GM21529 (cell line): ENCODE measurements around the gene LHB.
A peak's percentile ranks its signal among the peaks of the same experiment; 100 is the strongest.

Experiments used
- ATAC-seq: cut with Tn5 transposase; IDR thresholded peaks from one replicate; pipeline ENCODE4 v1.9.1; 2021; ENCODE audit not compliant: unreplicated experiment

Gene LHB

DNA sequence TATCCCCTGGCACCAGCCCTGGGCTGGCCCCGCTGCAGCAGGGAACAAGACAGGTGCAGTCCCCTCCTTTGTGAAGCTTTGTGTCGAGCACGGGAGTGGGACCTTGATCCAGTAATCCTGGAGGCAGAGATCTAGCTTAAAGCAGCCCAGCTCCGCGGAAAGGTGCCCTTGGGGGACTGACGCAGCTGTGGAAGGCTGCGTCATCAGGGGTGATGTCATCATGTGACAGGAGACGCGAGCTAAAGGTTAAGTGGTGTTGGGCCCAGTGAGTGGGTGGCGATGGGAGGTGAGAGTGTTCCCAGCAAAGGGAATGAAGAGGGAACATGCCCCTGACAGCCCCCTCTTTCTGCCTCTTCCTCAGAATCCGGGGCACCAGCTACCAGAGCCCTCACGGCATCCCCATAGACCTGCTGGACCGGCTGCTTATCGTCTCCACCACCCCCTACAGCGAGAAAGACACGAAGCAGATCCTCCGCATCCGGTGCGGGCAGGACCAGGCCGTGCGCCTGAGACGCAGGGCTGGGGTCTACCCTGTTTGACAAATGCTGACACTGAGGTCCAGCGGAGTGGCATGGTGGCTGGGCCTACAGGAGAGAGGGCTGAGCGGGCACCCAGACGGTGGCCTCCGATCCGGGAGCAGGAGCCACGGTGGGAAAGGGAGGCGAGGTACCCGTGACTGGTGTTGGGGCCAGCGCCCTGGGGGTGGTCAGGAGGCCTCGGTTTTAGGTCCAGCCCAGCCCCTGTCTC, 2.6 kb downstream of the LHB start:
- no peak for ATAC-seq

DNA sequence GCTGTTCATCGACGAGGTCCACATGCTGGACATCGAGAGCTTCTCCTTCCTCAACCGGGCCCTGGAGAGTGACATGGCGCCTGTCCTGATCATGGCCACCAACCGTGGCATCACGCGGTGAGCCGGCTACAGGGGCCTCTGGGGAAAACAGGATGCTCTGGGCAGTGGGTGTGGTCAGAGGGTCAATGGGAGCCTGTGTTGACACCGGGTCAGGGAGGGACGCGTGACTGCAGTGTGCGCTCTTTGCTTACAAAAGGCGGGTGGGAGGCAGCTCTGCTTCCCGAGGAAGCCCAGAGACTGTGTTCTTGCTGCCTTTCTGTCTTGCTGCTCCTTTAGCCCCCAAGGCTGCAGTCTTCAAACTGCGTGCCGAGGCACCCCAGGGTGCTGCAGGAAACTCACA, 5.7 kb downstream of the LHB start:
- ATAC-seq, result no peak

DNA sequence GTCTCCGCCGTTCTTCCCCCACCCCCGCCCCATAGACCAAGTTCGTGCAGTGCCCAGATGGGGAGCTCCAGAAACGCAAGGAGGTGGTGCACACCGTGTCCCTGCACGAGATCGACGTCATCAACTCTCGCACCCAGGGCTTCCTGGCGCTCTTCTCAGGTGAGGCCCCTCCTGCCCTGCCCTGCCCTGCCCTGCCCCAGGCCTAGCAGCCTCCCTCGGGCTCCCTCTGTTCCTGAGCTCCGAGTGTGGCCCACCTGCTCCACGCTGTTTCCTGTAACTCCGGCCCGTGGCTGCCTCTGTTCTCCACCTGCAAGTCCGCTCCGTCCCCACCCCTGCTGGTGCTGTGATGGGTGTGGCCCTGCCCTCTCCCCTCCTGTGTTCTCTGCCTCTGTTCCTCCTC, 6.4 kb downstream of the LHB start:
- ATAC-seq, result no peak

DNA sequence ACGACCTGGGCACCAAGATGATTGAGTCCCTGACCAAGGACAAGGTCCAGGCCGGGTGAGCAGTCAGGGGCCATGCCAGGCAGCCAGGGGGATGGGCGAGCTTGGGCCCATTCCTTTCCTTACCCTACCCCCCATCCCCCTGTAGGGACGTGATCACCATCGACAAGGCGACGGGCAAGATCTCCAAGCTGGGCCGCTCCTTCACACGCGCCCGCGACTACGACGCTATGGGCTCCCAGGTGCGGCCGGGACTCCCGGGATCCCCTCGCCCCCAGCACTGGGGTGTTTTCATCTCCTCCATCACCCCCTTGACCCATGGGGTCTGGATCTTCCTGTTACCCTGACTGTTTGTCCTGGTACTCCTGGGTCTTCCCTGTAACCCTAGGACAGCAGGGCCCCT, 7.1 kb downstream of the LHB start:
- ATAC-seq, result no peak

DNA sequence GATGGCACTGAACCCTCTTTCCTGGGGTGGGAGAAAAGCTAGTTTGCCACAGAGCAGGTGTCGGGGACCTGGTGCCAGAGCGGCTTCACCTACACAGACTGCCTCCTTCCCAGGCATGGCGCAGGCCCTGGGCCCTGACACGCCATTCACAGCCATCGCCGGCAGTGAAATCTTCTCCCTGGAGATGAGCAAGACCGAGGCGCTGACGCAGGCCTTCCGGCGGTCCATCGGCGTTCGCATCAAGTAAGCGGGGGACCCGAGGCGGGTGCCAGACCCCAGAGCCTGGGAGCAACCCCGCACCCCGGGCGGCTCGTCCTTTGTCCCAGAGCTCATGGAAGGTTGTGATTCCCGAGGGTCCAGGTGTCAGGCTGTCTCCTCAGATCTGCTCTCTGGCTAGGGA, 10.0 kb downstream of the LHB start:
- ATAC-seq, result no peak

DNA sequence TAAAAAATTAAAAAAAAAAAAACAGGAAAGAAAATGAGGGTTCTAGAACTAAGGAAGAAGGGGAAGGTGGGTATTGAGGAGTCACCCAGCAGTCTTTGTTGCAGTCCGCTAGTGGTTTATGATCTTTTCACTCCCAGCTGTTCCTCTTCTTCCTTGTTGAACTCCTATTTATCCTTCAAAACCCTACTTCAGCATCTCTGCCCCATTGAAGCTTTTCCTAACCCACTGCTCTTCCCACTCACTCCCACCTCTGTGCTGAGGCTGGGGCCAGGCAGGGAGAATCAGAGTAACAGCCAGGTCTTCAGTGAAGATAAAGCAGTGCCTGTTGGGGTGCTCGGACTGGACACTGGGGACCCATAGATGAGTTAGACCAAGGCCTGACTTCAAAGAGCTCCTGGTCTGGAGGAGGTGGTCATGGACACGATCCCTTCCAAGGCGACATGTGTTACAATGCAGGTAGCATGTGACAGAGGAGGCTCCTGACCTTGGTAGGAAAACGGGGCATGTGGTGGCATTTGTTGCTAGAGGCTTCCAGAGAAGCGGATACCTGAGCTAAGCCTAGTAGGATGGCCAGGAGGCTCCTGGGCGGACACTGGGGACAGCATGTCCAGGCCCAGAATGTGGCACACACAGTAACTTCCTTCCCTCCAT, 11.8 kb downstream of the LHB start:
- ATAC-seq, result no peak

DNA sequence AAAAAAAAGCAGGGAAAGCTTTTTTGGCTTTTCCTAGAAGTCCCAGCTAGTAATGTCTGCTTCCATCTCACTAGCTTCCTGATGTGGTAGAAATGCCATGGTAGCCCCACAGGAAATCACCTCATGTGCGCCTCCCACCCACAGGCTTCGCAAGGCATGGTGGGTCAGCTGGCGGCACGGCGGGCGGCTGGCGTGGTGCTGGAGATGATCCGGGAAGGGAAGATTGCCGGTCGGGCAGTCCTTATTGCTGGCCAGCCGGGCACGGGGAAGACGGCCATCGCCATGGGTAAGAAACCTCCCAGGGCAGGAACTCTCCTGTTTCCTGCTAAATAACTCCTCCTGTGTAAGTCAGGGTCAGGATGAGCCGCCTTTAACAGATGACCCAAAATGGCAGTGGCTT, 12.8 kb downstream of the LHB start:
- ATAC-seq, result no peak

DNA sequence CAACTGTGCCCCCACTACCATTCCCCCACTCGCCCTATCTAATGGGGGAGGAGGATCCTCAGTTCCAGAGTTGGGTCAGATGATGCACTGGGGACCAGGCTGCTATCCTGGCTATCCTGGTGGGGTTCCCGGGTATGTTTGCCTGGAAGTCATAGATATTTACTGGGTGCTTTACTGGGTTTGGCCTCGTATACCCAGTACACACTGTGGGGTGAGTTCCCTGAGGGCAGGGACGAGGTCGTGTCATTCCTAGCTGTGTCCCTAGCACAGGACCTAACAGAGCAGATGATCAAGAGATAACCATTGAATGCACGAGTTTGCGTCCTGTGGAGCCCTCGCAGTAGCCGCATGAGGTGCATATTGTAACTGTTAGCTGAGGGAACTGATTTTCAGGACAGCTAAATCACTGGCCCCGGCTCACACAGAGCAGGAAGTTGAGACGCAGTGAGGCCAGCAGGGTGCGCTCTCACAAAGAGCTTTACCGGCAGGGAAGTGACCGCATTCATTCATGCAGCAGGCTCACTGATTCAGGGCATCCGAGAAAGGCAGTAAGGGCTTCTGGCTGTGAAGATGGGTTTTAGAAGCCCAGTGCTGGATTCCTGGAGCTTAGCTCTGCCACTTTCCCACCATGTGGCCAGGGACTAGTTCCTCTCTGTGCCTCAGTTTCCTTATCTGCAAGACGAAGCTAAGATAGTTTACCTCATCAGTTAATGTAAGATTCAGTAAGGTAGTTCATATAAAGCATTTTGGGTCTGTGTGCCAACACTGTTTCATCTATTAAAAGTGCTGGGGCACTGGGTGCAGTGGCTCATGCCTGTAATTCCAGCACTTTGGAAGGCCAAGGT, 17.2 kb downstream of the LHB start:
- no peak for ATAC-seq

DNA sequence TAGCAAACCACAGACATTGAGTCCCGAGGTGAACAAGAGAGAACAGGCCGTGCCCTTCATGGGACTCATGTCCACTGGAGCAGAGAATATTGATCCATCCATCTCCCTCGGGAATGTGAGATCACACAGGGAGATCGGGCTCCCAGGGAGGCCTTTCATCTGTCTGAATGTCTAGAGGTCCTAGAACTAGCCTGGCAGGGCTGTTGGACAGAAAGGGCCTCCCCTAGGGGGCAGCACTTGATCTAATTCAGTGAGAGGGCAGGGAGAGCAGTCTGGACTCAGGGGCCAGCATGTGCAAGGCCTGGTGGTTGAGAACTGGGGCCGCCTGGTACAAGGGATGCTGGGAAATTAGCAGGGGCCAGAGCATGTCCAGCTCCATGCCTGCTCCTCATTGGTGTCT, 18.9 kb downstream of the LHB start:
- no peak for ATAC-seq

DNA sequence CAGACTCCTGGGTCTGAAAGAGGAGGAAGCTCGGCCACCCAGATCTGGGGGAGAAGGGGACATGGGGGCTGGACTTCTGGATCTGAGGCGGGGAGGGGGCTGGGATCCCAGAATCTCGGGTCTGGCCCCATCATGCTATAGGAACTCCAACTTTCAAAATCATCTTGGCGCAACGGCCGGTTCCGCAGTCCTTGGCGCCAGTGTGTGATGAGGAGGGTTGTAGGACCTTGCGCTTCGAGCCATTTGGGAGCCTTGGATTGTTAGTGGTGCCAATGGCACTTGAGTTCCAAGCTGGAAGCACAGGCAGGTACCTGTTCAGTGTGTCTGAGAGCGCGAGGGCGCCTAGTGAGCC, 22.9 kb downstream of the LHB start:
- ATAC-seq, result no peak

DNA sequence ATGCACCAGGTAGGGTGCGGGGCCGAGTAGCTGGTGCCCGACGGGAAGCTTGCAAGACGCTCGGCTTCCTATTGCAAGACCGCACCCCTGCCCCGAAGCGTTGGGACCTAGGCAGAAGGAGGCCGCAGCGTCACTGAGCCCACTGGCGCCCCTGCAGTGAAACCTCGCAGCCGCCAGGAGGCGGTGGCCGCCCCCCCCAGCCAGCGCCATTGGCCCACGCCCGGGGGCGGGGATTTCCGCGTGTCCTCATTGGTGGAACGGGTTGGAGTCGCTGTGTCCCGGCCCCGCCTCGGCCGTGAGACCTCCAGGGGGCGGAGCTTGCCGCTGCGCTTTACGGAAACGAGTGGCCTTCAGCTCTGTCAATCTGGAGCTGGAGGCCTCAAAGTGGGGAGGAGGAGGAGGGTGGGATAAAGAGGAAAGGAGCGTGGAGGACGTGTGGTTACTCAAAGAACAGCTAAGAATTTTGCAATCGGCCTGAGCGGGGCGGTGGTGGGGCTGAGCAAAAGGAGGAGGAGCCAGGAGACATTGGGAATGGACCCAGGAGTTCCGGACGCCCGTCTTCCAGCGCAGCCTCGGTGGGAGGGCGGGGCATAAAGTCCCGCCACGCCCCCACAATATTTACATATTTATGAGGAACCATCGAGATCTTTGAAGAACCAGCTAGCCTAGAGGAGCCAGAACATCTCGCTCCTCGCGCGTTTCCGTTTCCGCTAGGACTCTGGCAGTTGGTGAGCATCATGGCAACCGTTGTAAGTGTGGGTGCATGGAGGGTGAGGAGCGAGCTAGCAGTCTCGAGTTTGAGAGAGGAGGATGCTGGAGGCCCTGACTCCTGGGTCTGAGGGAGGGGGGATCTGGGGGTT, 23.5 kb downstream of the LHB start, which contains the start of the genes GYS1 and RUVBL2:
GYS1 (minus strand) TSS at position 135 of the 860 bp plus-strand sequence. CDS start 197 bp downstream, outside the sequence.
RUVBL2 (plus strand) TSS at position 713 of the 860 bp plus-strand sequence; CDS start at position 738, 25 bp downstream.
- peak; percentile 86 for ATAC-seq

DNA sequence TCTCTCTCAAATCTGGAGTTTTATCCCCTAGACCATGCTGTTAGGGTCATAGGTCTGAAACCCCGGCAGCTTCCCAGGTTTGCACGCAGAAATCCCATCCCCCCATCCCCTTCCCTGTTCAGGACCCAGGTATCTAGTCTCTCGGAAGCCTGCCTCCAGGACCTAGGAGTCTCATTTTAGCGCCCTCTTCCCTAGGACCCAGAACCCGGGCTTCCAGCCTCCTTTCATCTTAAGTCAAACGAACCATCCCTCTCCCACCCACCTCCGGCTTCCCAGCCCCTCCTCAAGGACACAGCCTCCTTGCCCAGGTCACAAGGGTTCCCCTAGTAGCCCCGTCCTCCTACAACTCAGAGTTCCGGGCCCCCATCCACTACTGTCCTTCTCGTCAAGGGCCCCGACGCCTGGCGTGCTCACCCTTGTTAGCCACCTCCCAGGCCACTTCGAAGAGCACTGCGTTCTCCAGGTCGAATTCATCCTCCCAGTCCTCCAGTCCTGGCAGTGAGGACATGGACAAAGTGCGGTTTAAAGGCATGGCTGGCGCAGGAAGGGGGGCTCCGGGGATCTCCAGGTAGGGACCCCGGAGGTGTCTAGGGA, 24.2 kb downstream of the LHB start:
- ATAC-seq, result peak; percentile 5

DNA sequence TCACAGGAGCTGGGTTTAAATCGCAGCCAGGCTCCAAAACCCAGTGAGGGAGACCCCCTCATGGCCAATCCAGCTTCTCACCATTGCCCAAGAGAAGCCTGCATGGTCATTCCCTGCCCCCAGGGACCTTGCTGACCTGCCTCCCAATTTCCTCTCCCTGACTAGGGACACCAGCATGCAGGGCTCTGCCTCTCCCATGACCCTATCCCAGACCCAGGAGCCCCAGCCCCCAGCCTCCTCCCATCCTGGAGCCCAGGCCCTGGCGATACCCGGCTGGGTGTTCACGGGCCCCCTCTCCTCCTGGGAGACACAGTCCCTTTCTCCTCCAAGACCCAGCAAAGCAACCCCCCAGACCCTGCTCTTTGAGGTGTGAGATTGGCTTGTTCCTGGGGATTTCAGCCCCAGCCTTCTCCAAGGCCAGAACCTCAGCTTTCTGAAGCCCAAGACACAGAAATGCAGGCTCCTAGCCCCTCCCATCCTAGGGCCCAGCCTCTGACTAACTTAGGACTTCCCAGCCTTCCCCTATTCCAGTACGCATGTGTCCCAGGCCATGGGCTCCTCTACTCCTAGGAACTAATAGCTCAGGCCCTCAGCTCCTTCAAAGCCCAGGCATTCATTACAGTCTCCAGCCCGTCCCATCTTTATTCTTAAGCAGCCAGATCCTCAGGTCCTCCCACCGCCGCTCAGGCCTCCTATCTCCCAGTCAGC, 24.9 kb downstream of the LHB start:
- ATAC-seq, result no peak

DNA sequence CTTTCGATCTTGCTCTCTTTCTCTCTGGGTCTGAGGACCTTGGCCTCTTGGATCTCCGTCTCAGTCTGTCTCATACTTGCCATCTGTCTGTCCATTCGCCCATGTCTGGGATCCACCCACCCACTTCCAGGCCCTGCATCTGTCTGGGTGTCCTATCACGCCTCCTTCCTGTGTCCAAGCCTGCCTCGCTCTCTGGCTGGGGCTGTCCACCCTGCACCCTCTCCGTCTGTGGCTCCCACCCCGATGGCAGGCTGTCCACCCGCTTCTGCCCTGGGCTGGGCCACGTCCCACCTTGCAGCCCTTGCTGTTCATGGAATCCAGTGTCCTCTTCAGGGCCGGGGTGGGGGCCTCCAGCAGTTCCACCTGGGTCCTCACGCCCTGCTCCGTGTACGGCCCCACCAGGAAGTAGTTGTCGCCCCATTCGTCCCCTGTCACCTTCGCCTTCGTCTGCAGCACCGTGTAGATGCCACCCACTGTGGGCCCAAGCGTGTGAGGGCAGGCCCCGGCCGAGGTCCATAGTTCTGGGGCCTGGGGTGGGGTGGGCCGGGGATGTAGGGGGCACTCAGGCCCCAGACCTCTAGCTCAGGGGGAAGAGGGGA, 25.8 kb downstream of the LHB start:
- no peak for ATAC-seq

DNA sequence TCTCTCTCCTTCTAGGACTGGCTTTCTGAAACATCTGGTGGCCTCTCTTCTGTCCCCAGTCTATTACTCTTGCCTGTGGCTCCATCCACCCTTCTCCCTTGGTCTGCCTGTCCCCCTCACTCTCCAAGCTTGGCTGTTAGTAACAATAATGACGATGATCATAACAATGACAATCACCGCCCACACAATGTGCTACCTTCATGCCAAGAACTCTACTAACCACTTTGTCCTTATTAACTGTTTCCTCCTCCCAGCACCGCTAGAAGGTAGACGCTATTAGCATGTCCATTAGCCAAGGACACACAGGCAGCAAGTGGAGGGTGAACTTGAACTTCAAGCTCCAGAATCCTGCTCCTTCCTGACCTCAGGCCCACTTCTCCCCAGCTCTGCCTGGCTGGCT, 26.5 kb downstream of the LHB start:
- no peak for ATAC-seq

DNA sequence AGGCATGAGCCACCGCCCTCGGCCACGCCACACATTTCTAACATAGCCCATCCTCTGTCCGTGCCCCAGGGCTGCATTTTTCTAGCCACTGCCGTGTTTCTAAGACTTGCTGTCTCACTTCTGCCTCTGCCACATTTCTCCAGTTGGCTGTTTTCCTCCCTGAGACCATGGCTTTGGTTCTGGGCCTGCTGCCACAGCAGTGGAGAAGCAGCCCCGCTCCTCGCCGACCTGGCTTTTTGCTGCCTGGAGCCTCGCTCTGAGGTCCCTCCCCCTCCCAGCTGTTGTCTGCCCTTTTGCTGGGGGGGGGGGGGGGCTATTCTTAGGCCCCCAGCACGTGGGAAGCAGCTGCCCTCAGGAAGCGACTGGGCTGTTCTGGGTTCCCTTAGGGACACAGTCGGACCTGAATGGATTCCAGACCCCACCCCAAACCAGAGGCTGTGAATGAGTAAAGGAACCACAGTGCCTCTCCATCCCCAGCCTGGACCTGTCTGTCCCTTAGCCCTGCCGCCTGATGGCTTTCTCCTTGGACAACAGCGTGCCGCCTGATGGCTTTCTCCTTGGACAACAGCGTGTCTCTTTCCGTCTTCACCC, 27.1 kb downstream of the LHB start:
- no peak for ATAC-seq

DNA sequence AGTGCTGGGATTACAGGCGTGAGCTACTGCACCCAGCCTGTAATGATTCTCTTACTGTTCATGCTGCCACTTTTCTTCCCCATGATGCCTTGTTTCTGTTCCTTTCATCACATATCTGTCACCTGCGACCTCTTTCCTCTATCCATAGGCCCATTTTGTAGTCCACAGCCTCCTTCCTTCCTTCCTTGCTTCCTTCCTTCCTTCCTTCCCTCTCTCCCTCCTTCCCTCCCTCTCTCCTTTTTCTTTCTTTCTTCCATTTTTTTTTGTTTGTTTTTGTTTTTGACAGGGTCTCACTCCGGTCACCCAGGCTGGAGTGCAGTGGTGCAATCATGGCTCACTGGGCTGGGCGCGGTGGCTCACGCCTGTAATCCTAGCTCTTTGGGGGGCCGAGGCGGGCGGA, 28.0 kb downstream of the LHB start:
- ATAC-seq, result no peak

DNA sequence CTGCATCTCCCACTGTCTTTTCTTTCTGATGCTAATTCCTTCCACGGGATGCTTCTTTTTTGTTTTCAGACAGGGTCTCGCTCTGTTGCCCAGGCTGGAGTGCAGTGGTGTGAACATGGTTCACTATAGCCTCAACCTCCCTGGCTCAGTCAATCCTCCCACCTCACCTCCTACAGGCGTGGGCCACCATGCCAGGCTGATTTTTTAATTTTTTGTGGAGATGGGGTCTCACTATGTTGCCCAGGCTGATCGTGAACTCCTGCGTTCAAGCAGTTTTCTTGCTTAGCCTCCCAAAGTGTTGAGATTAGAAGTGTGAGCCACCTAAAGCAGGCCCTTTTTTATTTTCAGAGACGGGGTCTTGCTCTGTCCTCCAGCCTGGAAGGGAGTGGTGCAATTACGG, 28.6 kb downstream of the LHB start:
- ATAC-seq, result no peak

DNA sequence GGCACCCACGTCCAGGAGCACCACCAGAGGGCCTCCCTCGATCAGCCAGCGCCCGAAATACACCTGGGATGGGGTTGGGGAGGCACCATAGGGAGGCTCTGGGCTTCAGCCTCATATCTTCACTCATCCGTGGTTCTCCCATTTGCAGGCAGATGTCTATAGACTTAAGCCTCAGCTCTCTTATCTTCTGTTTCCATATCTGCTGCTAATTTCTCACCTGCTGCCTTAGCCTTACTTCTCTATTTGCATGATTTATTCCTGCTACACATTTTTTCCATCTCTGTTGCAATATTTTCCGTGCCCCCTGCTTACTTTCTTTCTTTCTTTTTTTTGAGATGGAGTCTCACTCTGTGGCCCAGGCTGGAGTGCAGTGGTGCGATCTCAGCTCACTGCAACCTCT, 29.6 kb downstream of the LHB start:
- no peak for ATAC-seq
